Keratinocyte (primary cell): ENCODE results near the gene RPP38.

Experiments used
- EZH2 ChIP-seq: IDR thresholded peaks from one replicate; pipeline ENCODE4 v1.6.1; 2012; ENCODE audit warnings: inconsistent platforms, mild to moderate bottlenecking, low read length, moderate library complexity
- TF ChIP-seq, protein P1 (sequence below), 3 experiments: IDR thresholded peaks in 1 of 3; conservative IDR thresholded peaks in 1 of 3; optimal IDR thresholded peaks in 1 of 3; 2 replicates in 2 of 3; 3 replicates in 1 of 3; pipeline versions ENCODE3 to v1.5.1; 2011; ENCODE audit warnings: low read length in 3 of 3, mild to moderate bottlenecking in 3 of 3, moderate library complexity in 2 of 3, control low read depth in 1 of 3, inconsistent platforms in 1 of 3; ENCODE audit not compliant: insufficient read depth in 2 of 3; ENCODE audit errors: extremely low read depth in 1 of 3

DNA sequence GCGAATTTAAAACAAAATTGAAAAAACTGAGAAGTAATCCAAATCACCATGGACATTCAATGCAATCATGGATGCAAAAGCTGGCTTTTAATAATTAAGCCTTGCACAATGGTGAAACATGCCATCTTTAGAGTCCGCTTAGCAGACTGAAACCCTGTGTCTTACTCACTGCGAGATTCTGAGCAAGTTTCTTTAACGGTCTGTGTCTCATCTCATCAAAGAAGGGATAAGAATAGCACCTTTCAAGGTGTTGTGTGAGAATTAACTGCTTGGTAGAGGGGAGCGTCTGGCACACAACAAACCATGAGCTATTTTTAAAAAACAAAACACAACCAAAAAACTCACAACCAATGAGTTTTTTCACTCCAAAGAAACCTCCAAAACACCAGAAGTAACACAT, 30.0 kb upstream of the RPP38 start:
- TF ChIP-seq, protein P1, sequence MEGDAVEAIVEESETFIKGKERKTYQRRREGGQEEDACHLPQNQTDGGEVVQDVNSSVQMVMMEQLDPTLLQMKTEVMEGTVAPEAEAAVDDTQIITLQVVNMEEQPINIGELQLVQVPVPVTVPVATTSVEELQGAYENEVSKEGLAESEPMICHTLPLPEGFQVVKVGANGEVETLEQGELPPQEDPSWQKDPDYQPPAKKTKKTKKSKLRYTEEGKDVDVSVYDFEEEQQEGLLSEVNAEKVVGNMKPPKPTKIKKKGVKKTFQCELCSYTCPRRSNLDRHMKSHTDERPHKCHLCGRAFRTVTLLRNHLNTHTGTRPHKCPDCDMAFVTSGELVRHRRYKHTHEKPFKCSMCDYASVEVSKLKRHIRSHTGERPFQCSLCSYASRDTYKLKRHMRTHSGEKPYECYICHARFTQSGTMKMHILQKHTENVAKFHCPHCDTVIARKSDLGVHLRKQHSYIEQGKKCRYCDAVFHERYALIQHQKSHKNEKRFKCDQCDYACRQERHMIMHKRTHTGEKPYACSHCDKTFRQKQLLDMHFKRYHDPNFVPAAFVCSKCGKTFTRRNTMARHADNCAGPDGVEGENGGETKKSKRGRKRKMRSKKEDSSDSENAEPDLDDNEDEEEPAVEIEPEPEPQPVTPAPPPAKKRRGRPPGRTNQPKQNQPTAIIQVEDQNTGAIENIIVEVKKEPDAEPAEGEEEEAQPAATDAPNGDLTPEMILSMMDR (optimal IDR thresholded peaks at IDR 0.05 in 1 of 3, IDR thresholded peaks at IDR 0.05 in 1 of 3, conservative IDR thresholded peaks at IDR 0.05 in 1 of 3; ENCODE audit: extremely low read depth in 1 of 3, insufficient read depth in 2 of 3, low read length in 3 of 3): no peak
- TF ChIP-seq EZH2: no peak
